MM.1S (cell line): ENCODE results near the gene ZHX3.

Experiments used
- DNase-seq: peaks from one replicate; pipeline ENCODE4 v3.0.0-alpha.2; 2015
- H2AFZ ChIP-seq: fragments of 300-600 bp; sonication (generic); 2 replicates; pipeline ENCODE4 v1.6.0; 2016; ENCODE audit warnings: antibody characterized with exemption, low read length
- H3F3A ChIP-seq: fragments of 300-600 bp; sonication (generic); 2 replicates; pipeline ENCODE4 v1.6.1; 2016; ENCODE audit warnings: mild to moderate bottlenecking, antibody characterized with exemption, low read length, moderate library complexity, mixed read lengths; ENCODE audit not compliant: insufficient read depth
- H3K27ac ChIP-seq: fragments of 300-600 bp; sonication (generic); 2 replicates; pipeline ENCODE4 v1.5.1; 2016; ENCODE audit warnings: mild to moderate bottlenecking, low read length
- H3K27me3 ChIP-seq: fragments of 300-600 bp; sonication (generic); replicated peaks from 2 replicates; pipeline ENCODE4 v1.6.0; 2016; ENCODE audit warnings: low read length; ENCODE audit not compliant: insufficient read depth
- H3K36me3 ChIP-seq: fragments of 300-600 bp; sonication (generic); replicated peaks from 2 replicates; pipeline ENCODE4 v1.6.1; 2016; ENCODE audit warnings: mild to moderate bottlenecking, low read length, mixed read lengths; ENCODE audit not compliant: insufficient read depth
- H3K4me1 ChIP-seq: fragments of 300-600 bp; sonication (generic); 2 replicates; pipeline ENCODE4 v1.6.1; 2016; ENCODE audit warnings: low read length, mixed read lengths
- H3K4me2 ChIP-seq: fragments of 300-600 bp; sonication (generic); 2 replicates; pipeline ENCODE4 v1.6.0; 2016; ENCODE audit warnings: low read depth, low read length
- H3K4me3 ChIP-seq: fragments of 300-600 bp; sonication (generic); 2 replicates; pipeline ENCODE4 v1.5.1; 2016; ENCODE audit warnings: low read length, mixed read lengths
- H3K79me2 ChIP-seq: fragments of 300-600 bp; sonication (generic); 2 replicates; pipeline ENCODE4 v1.6.1; 2016; ENCODE audit warnings: mixed run types, low read length, mixed read lengths
- H3K9ac ChIP-seq: fragments of 300-600 bp; sonication (generic); 2 replicates; pipeline ENCODE4 v1.6.1; 2016; ENCODE audit warnings: low read length, mixed read lengths
- H3K9me2 ChIP-seq: fragments of 300-600 bp; sonication (generic); replicated peaks from 2 replicates; pipeline ENCODE4 v1.6.1; 2016; ENCODE audit warnings: mild to moderate bottlenecking, low read length, mixed read lengths; ENCODE audit not compliant: insufficient read depth
- H3K9me3 ChIP-seq: fragments of 300-600 bp; sonication (generic); replicated peaks from 2 replicates; pipeline ENCODE4 v1.6.1; 2016; ENCODE audit warnings: mild to moderate bottlenecking, low read length, mixed read lengths; ENCODE audit not compliant: insufficient read depth
- H4K20me1 ChIP-seq: fragments of 300-600 bp; sonication (generic); 2 replicates; pipeline ENCODE4 v1.6.1; 2016; ENCODE audit warnings: mild to moderate bottlenecking, low read length, moderate library complexity, mixed read lengths; ENCODE audit not compliant: insufficient read depth
- CTCF ChIP-seq: fragments of 300-600 bp; sonication (generic); IDR thresholded peaks from 2 replicates; pipeline ENCODE4 v1.5.1; 2016; ENCODE audit warnings: antibody characterized with exemption, low read length, mixed read lengths
- EZH2 ChIP-seq: fragments of 300-600 bp; sonication (generic); optimal IDR thresholded peaks from 2 replicates; pipeline ENCODE3; 2017; ENCODE audit warnings: low read depth, mild to moderate bottlenecking, antibody characterized with exemption, low read length, mixed read lengths
- EZH2phosphoT487 ChIP-seq: fragments of 300-600 bp; sonication (generic); IDR thresholded peaks from 2 replicates; pipeline ENCODE4 v1.6.1; 2018; ENCODE audit warnings: antibody characterized with exemption, low read length

Gene ZHX3

GRCh38 chr20:41145821-41146620 is 171.5 kb downstream of the ZHX3 start:
- Histone ChIP-seq H3K9ac (no peak overlapping the region), H3K27me3 (no peaks in the 10 kb centered on the region), H3K9me2 (no peaks in the 10 kb centered on the region), H3K4me3 (no peak overlapping the region), H3K79me2 (peaks cover 99% of the 10 kb centered on the region), H3K4me1 (no peaks in the 10 kb centered on the region), H3F3A (no peaks in the 10 kb centered on the region), H3K4me2 (no peak overlapping the region), H4K20me1 (no peaks in the 10 kb centered on the region), H3K36me3 (no peaks in the 10 kb centered on the region), H2AFZ (no peak overlapping the region), H3K9me3 (no peaks in the 10 kb centered on the region), H3K27ac (no peak overlapping the region)
- TF ChIP-seq EZH2phosphoT487: no peak
- no peak for TF ChIP-seq CTCF
- TF ChIP-seq EZH2: no peak
- no peak for DNase-seq

- Histone ChIP-seq H3K9ac (no peak overlapping the region), H3K36me3 (no peaks in the 10 kb centered on the region), H3K9me2 (no peaks in the 10 kb centered on the region), H4K20me1 (no peaks in the 10 kb centered on the region), H3K4me1 (no peaks in the 10 kb centered on the region), H3K4me3 (no peak overlapping the region), H2AFZ (no peak overlapping the region), H3F3A (no peaks in the 10 kb centered on the region), H3K9me3 (no peaks in the 10 kb centered on the region), H3K4me2 (no peak overlapping the region), H3K27me3 (no peaks in the 10 kb centered on the region), H3K27ac (no peak overlapping the region), H3K79me2 (peaks cover 99% of the 10 kb centered on the region)
- DNase-seq: no peak
- TF ChIP-seq CTCF (no peak), EZH2phosphoT487 (no peak), EZH2 (no peak)
Observed at GRCh38 chr20:41145317-41145716, 172.2 kb downstream of the ZHX3 start.

- Histone ChIP-seq H2AFZ (no peak overlapping the region), H3K79me2 (peaks cover 99% of the 10 kb centered on the region), H3K27me3 (no peaks in the 10 kb centered on the region), H3K4me2 (no peak overlapping the region), H3K9ac (no peak overlapping the region), H4K20me1 (no peaks in the 10 kb centered on the region), H3K9me2 (no peaks in the 10 kb centered on the region), H3F3A (no peaks in the 10 kb centered on the region), H3K36me3 (no peaks in the 10 kb centered on the region), H3K4me1 (peaks cover 11% of the 10 kb centered on the region; the same call in 1 of the 2 replicates), H3K27ac (no peak overlapping the region), H3K9me3 (no peaks in the 10 kb centered on the region), H3K4me3 (no peak overlapping the region)
- no peak for TF ChIP-seq EZH2
- TF ChIP-seq EZH2phosphoT487: no peak
- no peak for TF ChIP-seq CTCF
- DNase-seq: no peak
Observed at GRCh38 chr20:41143354-41143753, 174.2 kb downstream of the ZHX3 start.
